Measurements from ENCODE around the gene LIG3.
"Not testable (repeated sequence)": the region's sequence is repeated elsewhere in the genome, so short reads cannot be mapped to it uniquely, and the experiment has no call there.

The LIG3 gene

GRCh38 chr17:35044181-35044580 lies 63.9 kb downstream of the LIG3 start:
- DNase-seq (ENCODE audit: low spot score): no peak

GRCh38 chr17:35045458-35045979 lies 65.2 kb downstream of the LIG3 start:
- DNase-seq (ENCODE audit: low spot score): not testable (repeated sequence)

- no peak for DNase-seq (ENCODE audit: low spot score)
Observed at GRCh38 chr17:35046245-35046644, 65.9 kb downstream of the LIG3 start.

GRCh38 chr17:35046740-35047283 lies 66.5 kb downstream of the LIG3 start:
- DNase-seq (ENCODE audit: low spot score): peak; percentile 92

GRCh38 chr17:35048685-35049379 lies 68.5 kb downstream of the LIG3 start:
- no peak for DNase-seq (ENCODE audit: low spot score)

GRCh38 chr17:35050170-35050569 lies 69.9 kb downstream of the LIG3 start:
- no peak for DNase-seq (ENCODE audit: low spot score)

GRCh38 chr17:35051183-35051578 lies 70.9 kb downstream of the LIG3 start:
- DNase-seq (ENCODE audit: low spot score): peak; percentile 71

- peak; percentile 58 for DNase-seq (ENCODE audit: low spot score)
Observed at GRCh38 chr17:35051579-35052240, 71.4 kb downstream of the LIG3 start.

GRCh38 chr17:35052241-35052610 lies 71.9 kb downstream of the LIG3 start:
- no peak for DNase-seq (ENCODE audit: low spot score)

- DNase-seq (ENCODE audit: low spot score): no peak
Observed at GRCh38 chr17:35052780-35053179, 72.5 kb downstream of the LIG3 start.

- DNase-seq (ENCODE audit: low spot score): no peak
Observed at GRCh38 chr17:35053204-35053603, 72.9 kb downstream of the LIG3 start.

GRCh38 chr17:35056013-35056412 lies 75.7 kb downstream of the LIG3 start:
- no peak for DNase-seq (ENCODE audit: low spot score)

- no peak for DNase-seq (ENCODE audit: low spot score)
Observed at GRCh38 chr17:35057332-35057915, 77.1 kb downstream of the LIG3 start.

Measured in activated CD4-positive, alpha-beta T cell treated with anti-CD3 and anti-CD28 coated beads, Interleukin-2, Interleukin-4, amounts not matched to agents 100 ng/mL and 50 ng/mL, durations not matched to agents 16 hours and 8 hours (primary cell).